Measurements from ENCODE around the gene NKX6-2.
"Not testable (repeated sequence)": the region's sequence is repeated elsewhere in the genome, so short reads cannot be mapped to it uniquely, and the experiment has no call there.

NKX6-2 gene

GRCh38 chr10:132812520-132812919, 26.6 kb upstream of the NKX6-2 start:
- no peak for DNase-seq

DNA sequence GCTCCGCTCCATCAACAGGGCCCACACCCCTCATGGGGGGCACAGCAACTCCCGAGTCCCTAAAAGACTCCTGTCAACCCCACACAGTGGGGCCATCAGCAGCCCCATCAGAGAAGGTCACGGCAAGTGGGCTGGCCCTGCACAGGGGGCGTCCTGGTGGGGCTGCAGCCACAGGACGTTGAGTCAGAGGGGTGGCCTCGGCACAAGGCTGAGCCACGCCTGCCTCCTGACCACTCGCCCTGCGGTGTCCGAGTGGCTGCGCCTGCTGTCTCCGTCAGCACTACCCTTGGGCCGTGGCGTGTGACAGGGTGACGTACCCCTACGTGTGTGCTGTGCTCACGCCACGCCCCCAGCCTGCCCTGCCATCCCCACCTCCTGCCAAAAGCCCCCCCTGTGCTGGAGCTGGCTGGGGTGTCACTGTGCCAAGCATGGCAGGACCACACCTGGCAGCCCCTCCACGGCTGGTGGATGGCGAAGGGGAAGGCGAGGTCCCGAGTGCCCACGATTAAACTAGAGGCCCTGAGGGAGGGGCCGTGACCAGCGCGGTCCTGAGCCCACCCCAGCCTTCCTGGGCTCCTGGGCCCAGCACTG, 26.0 kb upstream of the NKX6-2 start:
- no peak for DNase-seq

DNA sequence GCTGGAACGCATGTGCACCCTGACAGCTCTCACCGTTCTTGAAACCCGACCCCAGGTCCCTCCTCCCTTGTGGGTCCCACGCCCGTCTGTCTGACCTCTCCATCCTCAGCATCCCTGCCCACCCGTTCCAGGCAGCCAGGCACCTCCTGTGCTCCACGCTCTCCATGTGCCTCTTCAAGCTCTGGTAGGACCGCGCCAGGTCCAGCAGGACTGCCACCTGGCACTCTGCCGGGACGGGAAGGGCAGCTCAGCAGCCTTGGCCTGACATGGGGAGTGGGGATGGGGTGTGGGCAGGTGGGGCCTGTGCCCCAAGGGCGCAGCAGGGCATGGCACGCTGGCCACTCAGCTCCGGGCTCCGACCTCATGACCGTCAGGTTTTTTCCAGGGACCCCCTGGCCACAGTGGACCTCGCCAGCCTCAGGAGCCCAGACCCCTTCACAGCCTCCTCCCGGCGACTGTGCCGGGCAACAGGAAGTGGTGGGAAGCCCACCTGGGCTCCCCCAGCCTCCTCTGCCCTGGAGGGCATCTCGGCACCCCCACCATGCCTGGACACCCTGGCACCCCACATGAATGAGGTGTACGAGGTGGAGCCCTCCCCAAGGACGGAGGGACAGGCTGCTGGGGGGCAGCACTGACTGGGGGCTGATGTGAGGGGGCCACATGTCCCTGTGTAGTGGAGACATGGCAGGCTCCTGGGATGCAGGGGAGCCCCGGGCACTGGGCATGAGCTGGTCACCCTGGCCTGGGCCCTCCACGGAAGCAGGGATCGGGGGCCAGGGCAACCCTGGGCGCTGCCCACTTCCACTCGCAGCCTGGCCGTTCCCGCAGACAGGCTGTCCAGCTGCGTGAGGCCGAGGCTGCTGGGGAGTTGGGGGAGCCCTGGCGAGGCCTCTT, 25.1 kb upstream of the NKX6-2 start:
- no peak for DNase-seq

- DNase-seq: no peak
These were observed 24.3 kb upstream of the NKX6-2 start for GRCh38 chr10:132810141-132810806.

DNA sequence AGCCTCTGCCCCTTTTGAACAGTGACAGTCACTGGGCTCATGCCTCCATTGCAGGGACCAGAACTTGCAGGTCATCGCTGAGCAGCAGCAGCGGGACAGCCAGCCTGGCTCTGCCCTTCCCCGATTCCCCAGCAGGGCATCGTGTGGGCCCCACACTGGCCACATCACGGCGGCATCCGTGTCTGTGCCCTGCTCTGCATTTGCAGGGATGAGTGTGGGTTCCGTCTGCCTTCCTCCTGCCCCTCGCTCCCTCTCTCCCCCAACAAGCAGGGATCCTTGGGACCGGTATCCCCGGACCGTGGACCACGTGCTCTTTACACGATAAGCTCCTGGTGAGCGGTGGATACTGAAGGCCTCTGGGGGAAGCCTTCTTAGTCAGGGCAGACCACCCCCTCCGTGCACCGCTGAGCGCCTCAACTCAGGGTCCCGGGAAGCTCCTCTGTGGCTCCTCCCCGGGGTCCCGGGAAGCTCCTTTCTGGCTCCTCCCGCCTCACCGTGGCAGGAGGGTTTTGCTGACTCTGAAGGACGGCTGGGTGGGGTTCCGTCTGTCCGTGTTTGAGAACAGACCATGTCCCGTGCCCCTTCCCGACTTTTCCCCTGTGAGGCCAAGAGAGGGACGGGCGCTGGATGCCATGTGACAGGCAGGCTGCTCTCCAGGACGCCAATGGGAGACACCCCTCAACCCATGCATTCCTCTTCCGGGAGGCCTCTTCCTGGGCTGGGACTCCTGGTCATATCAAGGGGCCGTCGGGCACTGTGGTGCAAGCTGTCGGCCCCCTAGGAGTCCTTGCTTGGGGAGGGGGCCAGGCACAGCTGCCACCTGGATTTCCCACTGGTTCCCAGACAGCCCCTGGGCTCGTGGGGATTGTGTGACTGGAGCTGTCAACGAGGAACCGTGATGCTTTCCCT, 23.5 kb upstream of the NKX6-2 start:
- DNase-seq: no peak

DNA sequence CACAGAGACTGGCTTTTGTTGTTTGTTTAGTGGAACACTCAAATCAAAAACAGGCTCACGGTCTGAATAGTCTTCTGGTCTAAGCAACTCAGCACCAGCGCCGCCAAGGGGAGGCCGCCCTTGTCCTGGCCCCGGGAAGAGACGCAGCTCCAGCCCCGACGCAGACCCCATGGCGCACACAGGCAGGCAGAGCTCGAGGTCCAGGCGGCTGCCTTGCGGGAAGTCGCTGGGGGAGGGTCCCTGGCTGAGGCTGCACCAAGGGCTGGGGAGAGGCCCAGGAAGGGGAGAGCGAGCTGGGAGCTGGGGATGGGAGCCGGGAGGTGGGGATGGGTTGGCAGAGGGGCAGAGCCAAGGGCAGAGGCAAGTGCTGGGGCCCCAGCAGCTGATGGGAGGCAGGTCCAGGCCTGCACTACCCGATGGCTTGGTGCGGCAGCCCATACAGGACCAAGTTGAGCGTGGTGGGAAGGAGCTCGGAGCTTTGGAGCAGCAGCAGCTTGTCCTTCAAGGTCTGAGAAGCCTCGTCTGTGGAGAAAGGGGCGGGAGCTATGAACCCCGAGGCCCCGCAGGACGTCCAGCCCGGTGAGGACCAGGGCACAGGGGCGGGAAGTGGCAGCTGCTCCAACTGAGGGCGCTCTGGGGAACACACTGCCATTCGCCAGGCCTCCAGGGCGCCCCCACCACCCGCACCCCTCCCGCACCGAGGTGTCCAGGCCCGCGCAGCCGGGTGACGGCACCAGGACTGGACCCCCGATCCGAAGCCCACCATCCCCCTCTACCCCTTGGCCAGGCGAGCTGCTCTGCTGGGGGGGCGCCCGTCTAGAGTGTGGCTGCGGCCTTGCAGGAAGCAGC, 22.7 kb upstream of the NKX6-2 start:
- DNase-seq: no peak

- no peak for DNase-seq
These were observed 21.7 kb upstream of the NKX6-2 start for GRCh38 chr10:132807621-132808049.

DNA sequence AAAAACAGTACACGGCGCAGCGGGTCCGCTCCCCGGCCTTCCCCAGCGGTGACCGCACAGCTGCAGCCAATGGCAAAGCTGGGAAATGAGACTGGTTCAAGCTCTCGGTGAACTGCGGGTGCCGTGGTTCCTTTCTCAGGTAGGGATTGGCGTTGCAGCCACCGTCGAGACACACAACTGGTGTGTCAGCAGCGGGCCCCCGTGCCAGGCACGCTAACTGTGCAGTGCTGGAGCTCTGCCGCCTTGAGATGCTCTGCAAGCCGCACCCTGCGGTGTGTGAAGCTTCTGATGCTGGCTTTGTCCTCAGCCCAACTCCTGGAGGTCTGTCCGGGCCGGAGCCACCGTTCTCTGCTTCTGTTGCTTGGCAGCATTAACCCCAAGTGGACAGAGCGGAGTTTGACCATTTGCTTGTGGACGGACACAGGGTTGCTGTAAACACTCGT, 20.6 kb upstream of the NKX6-2 start:
- no peak for DNase-seq

- no peak for DNase-seq
These were observed 20.2 kb upstream of the NKX6-2 start for GRCh38 chr10:132806110-132806509.

GRCh38 chr10:132805599-132805998, 19.7 kb upstream of the NKX6-2 start:
- DNase-seq: no peak

- no peak for DNase-seq
These were observed 19.0 kb upstream of the NKX6-2 start for GRCh38 chr10:132804785-132805426.

DNA sequence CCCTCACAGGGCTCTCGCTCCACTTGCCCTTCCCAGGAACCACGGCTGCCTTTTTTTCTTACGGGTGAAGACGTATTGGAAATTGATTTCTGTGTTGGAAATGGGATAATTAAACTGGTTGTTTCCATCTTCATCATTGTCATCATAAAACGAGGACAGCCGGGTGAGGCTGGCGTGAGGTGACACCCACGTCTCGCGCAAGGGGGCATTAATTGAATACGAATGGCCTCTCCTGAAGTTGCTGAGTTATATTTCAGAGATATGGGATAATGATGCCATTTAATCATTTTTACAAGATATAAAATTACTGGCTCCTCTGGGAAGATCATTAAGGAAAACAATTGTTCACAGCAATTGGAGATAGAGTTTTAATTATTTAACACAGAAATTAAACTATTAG, 18.3 kb upstream of the NKX6-2 start:
- no peak for DNase-seq

GRCh38 chr10:132803416-132804210, 17.7 kb upstream of the NKX6-2 start:
- no peak for DNase-seq

DNA sequence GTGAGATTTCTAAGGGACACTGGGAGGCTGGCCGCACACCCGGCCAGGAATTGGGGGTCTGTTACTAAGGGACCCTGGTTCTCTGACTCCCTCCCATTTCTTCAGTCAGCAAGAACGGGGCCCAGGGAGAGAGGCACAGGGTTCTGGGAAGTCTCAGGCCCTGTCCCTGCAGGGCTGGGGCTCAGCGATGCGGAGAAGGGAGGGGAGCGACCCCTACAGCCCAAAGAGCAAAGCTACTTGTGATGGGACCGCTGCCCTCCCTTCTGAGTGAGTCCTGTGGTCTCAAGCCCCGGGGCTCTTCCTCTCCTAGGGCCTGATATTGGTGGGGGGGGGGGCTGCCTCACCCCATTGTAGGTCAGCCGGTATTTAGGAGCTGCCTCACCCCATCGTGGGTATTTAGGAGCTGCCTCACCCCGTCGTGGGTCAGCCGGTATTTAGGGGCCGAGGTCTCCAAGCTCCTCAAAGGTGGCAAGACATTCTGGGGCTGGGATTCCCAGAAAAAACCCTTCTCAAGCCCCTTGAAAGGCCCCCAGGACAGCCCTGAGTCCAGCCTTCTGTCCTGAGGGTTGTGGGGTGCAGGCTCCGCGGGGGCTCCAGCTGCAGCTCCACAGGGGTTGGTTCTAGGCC, 16.9 kb upstream of the NKX6-2 start:
- no peak for DNase-seq

- DNase-seq: no peak
These were observed 16.1 kb upstream of the NKX6-2 start for GRCh38 chr10:132802048-132802447.

GRCh38 chr10:132799865-132800264, 13.9 kb upstream of the NKX6-2 start:
- DNase-seq: no peak

- DNase-seq: no peak
These were observed 12.9 kb upstream of the NKX6-2 start for GRCh38 chr10:132798876-132799275.

DNA sequence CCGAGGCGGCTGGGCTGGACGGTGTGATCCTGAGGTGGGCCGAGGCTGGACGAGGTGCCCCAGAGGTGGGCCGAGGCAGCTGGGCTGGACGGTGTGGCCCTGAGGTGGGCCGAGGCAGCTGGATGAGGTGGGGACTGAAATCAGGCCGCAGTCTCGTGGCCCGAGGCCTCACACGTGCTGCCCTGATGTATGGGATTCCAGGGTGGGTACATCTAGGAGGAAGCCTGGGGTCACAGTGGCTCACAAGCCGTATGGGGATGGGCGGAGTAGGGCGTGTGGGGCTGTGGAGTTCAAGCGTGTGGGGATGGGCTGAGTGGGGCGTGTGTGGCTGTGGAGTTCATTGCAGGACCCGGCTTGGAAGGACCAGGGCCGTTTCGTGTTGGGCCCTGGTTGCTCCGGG, 12.5 kb upstream of the NKX6-2 start:
- no peak for DNase-seq

GRCh38 chr10:132797986-132798385, 12.0 kb upstream of the NKX6-2 start:
- not testable (repeated sequence) for DNase-seq

DNA sequence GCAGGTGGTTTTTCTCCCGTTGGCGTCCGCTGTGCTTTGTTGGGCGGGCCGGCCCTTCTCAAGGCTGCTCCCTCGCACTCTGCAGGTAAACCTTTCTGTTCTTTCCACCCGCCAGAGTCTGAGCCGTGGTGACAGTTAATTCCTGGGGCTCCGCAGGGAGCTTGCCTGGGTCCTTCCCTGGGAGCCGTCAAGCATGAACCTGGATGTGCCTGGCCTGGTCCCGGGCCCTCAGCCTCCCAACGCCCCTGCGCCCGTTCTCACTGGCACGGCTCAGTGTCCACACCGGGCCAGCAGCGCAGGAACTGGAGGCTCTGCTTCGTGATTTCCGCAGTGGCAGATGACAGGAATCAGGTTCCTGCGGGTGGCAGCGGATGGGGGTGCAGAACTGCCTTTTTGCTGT, 10.9 kb upstream of the NKX6-2 start:
- DNase-seq: no peak
